ENCODE data around the gene TMEM167B.

DNA sequence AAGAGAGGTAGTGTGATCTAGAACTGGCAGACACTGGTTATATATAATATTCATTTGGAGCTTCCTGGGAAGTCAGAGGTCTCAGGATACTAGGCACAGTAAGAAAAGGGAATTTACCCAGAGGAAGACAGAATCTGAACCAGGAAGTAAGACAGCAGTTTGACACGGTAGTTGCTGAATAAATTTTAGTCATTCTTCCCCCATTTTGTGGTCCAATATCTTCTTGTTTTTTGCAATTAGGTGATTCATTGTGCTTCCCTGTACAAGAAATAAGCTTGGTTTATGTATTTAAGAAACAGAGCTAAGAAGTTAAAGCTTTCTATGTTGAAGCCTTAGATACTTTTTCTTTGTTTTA lies 1.3 kb downstream of the TMEM167B start:
- TF ChIP-seq, protein P1, sequence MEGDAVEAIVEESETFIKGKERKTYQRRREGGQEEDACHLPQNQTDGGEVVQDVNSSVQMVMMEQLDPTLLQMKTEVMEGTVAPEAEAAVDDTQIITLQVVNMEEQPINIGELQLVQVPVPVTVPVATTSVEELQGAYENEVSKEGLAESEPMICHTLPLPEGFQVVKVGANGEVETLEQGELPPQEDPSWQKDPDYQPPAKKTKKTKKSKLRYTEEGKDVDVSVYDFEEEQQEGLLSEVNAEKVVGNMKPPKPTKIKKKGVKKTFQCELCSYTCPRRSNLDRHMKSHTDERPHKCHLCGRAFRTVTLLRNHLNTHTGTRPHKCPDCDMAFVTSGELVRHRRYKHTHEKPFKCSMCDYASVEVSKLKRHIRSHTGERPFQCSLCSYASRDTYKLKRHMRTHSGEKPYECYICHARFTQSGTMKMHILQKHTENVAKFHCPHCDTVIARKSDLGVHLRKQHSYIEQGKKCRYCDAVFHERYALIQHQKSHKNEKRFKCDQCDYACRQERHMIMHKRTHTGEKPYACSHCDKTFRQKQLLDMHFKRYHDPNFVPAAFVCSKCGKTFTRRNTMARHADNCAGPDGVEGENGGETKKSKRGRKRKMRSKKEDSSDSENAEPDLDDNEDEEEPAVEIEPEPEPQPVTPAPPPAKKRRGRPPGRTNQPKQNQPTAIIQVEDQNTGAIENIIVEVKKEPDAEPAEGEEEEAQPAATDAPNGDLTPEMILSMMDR (IDR thresholded peaks at IDR 0.05; ENCODE audit: low read depth, low read length, poor library complexity, severe bottlenecking): no peak
- no peak for TF ChIP-seq EZH2phosphoT487 (IDR thresholded peaks at IDR 0.05; ENCODE audit: borderline replicate concordance, low read length)

Data from DOHH2 (cell line).